PFSK-1 (cell line): ENCODE data around the gene HMG20B.

Experiments
- FOXP2 ChIP-seq: optimal IDR thresholded peaks from 2 replicates; pipeline ENCODE3; 2011; ENCODE audit warnings: borderline replicate concordance, control low read depth, inconsistent platforms; ENCODE audit not compliant: insufficient read depth; ENCODE audit errors: extremely low read length, extremely low read depth
- POLR2AphosphoS5 ChIP-seq: IDR thresholded peaks from 2 replicates; pipeline ENCODE4 v1.6.1; 2012; ENCODE audit warnings: low read depth, mild to moderate bottlenecking, control low read depth, low read length, moderate library complexity
- REST ChIP-seq, 2 experiments: IDR thresholded peaks; 2 replicates each; pipeline versions ENCODE4 v1.6.1 to v1.8.0; 2011 to 2012; ENCODE audit warnings: low read depth in 2 of 2, low read length in 2 of 2, control low read depth in 1 of 2, inconsistent platforms in 1 of 2, mild to moderate bottlenecking in 1 of 2, moderate library complexity in 1 of 2; ENCODE audit not compliant: insufficient read depth in 1 of 2
- SIN3A ChIP-seq: IDR thresholded peaks from 2 replicates; pipeline ENCODE4 v1.6.1; 2012; ENCODE audit warnings: mild to moderate bottlenecking, low read length, moderate library complexity, borderline replicate concordance; ENCODE audit not compliant: insufficient read depth
- TAF1 ChIP-seq: IDR thresholded peaks from 2 replicates; pipeline ENCODE4 v1.6.1; 2012; ENCODE audit warnings: low read length, control low read depth, borderline replicate concordance; ENCODE audit not compliant: insufficient read depth

Gene HMG20B

GRCh38 chr19:3621689-3622088 lies 48.9 kb downstream of the HMG20B start:
- TF ChIP-seq REST (IDR thresholded peaks at IDR 0.05; ENCODE audit: insufficient read depth in 1 of 2, low read depth in 2 of 2, low read length in 2 of 2): no peak
- no peak for TF ChIP-seq SIN3A
- TF ChIP-seq POLR2AphosphoS5: no peak
- no peak for TF ChIP-seq FOXP2
- TF ChIP-seq TAF1: no peak

GRCh38 chr19:3622224-3622623 lies 49.5 kb downstream of the HMG20B start:
- no peak for TF ChIP-seq FOXP2
- TF ChIP-seq REST (IDR thresholded peaks at IDR 0.05; ENCODE audit: insufficient read depth in 1 of 2, low read depth in 2 of 2, low read length in 2 of 2): no peak
- no peak for TF ChIP-seq POLR2AphosphoS5
- TF ChIP-seq TAF1: no peak
- no peak for TF ChIP-seq SIN3A

GRCh38 chr19:3623716-3624115 lies 51.0 kb downstream of the HMG20B start:
- no peak for TF ChIP-seq SIN3A
- TF ChIP-seq POLR2AphosphoS5: no peak
- no peak for TF ChIP-seq FOXP2
- TF ChIP-seq REST (IDR thresholded peaks at IDR 0.05; ENCODE audit: insufficient read depth in 1 of 2, low read depth in 2 of 2, low read length in 2 of 2): no peak
- TF ChIP-seq TAF1: no peak

GRCh38 chr19:3625996-3626472 lies 53.3 kb downstream of the HMG20B start:
- no peak for TF ChIP-seq FOXP2
- TF ChIP-seq REST (IDR thresholded peaks at IDR 0.05; ENCODE audit: insufficient read depth in 1 of 2, low read depth in 2 of 2, low read length in 2 of 2): no peak
- no peak for TF ChIP-seq POLR2AphosphoS5
- TF ChIP-seq TAF1: no peak
- no peak for TF ChIP-seq SIN3A

- TF ChIP-seq SIN3A (peak; percentile 38; the same call in 1 of the 2 replicates), REST (IDR thresholded peaks at IDR 0.05; ENCODE audit: insufficient read depth in 1 of 2, low read depth in 2 of 2, low read length in 2 of 2) (no peak), TAF1 (peak; percentile 68; the same call in 1 of the 2 replicates), POLR2AphosphoS5 (peak; percentile 80), FOXP2 (peak; percentile 68)
Observed at GRCh38 chr19:3626473-3627350, 54.0 kb downstream of the HMG20B start, which contains the start of gene CACTIN. Gene CACTIN (minus strand): TSS chr19:3626790. CDS start chr19:3626762, 28 bp downstream.
